Retinal pigment epithelial cell (primary cell): ENCODE measurements around the gene AKT1S1.

Source experiments
- DNase-seq: peaks from one replicate; pipeline ENCODE4 v3.0.0-alpha.2; 2010; ENCODE audit warnings: low read depth
- H3K4me3 ChIP-seq: 2 replicates; pipeline ENCODE4 v1.5.1; 2011; ENCODE audit warnings: mild to moderate bottlenecking, low read length, control low read depth, moderate library complexity
- CTCF ChIP-seq: conservative IDR thresholded peaks from 2 replicates; pipeline ENCODE4 v1.5.1; 2011; ENCODE audit warnings: low read depth, low read length, control low read depth, inconsistent platforms

Gene AKT1S1

DNA sequence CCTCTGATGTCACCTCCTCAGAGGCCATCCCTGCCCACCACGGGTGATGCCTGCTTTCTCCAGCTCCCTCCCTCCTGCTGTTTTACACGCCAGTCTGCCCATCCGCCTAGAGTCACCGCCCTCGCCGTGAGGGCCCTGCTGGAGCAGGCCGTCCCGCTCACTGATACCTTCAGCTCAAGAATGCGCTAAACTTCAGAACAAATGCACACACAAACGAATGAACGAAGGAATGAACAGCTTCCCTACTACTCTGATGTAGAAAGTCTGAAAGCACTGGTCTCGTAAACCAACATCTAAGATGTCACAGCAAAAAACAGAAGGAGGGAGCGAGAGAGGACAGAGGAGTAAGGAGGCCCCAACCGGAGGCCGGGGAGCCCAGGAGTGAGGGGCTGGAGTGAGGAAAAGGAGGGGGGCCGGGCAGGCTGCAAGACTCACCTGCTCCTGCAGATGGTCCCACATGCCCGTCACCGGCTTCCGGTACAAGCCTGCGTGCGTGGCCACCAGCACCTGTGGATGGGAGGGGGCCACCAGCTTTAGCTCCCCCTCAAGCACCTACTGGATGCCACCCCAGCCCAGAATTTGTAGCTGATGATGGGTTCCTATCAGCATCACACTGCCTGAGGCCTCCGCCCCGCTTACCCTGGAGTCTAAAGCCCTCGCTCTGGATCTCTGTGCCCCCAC is 13.8 kb downstream of the AKT1S1 start:
- no peak for TF ChIP-seq CTCF
- H3K4me3 ChIP-seq: no peak overlapping the region

DNA sequence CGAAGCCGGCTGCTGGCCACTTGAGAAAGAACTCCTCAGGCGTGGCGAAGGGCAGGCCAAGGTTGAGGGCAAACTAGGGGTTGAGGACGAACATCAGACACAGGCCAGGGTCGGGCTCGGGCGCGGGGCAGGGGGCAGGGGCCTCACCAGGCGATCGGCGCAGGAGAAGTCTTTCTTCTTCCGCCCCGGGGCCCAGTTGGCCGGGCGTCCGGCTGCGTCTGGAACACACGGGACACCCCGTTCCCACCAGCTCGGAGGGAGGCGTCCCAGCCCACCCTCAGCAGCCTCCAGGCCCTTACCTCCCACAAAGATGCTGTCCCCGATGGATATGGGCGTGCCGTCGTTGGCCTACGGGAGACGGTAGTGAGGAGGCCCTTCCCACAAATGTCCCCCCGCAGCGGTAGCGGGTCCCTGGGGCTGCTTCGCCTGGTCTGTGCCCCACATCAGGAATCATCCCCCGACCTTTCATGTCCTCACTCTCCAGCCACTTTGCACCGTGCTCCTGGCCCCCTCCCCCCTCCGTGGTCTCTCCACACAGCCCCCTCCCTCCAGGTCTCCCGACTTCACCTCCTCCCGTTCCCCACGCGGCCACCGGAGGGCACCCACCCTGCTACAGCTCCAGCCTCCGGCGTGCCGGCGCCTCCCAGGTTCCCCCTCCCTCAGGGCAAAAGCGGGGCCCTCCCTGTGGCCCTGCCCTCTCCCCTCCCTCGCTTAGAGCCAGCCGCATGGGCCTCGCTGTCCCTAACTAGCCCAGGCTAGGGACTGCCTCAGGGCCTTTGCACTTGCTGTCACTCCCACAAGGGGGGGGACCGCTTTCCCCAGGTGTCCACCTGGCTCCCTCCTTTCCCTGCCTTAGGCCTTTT is 14.5 kb downstream of the AKT1S1 start:
- peak; percentile 49 for TF ChIP-seq CTCF
- no peak overlapping the region for H3K4me3 ChIP-seq
- no peak for DNase-seq

More for the DNA sequence above, 13.8 kb downstream of the AKT1S1 start:
- no peak for DNase-seq

DNA sequence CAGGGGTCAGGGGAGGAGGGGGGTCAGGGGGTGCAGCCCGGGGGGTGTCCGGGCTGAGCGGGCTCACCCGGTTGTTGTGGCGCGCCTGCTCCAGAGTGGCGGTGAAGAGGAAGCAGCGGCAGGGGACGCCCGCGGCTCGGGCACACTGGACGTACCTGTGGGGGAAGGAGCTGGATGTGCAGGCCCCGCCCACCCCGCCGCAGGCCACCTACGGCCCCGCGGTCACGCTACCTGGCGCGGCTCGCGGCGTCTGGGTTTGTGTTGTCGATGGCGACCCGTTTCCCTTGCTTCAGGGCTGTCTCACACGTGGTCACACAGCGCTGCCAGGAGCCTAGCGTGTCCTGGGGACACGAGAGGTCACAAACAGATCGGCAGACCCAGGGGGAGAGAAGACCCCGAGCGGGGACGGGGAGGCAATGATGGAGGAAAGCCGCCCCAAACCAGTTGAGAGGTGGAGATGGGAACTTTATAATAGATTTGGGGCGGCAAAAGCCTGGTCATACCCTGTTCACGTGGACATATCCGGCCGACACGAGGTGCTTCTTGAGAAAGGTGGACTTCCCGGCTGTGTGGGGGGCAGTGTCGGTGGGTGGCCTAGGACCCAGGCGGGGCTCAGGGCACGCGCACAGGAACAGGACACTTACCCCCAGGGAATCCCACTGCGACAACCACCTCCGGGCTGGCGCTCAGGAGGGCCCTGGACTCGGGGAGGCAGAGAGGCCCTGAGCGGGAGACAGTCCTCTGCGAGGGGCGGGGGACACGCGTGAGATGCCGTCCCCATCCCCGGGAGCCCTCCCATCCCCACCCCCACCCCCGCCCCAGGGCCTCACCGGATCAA is 15.4 kb downstream of the AKT1S1 start:
- no peak for DNase-seq
- TF ChIP-seq CTCF: no peak
- H3K4me3 ChIP-seq: no peak overlapping the region

DNA sequence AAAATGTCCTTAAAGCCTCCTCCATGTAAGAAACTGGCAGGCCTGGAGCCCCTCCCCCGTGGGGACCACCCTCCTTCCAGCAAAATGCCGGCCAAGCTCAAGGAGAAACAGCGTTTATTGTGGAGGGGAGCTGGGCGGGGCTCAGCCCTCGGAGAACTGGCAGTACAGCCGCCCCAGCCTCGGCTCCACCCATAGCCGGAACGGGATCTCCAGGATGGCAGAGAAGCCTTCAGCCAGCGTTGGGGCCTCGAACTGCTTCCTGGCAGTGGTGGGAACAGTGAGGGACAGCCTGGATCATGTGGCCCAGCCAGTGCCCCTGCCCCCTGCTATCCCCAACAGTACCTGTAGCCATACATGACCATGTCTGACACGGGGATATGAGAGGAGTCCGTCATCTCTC is 16.0 kb downstream of the AKT1S1 start:
- H3K4me3 ChIP-seq: no peak overlapping the region
- DNase-seq: no peak
- TF ChIP-seq CTCF: no peak

GRCh38 chr19:49860336-49861102 is 16.6 kb downstream of the AKT1S1 start:
- H3K4me3 ChIP-seq: no peak overlapping the region
- DNase-seq: no peak
- no peak for TF ChIP-seq CTCF

DNA sequence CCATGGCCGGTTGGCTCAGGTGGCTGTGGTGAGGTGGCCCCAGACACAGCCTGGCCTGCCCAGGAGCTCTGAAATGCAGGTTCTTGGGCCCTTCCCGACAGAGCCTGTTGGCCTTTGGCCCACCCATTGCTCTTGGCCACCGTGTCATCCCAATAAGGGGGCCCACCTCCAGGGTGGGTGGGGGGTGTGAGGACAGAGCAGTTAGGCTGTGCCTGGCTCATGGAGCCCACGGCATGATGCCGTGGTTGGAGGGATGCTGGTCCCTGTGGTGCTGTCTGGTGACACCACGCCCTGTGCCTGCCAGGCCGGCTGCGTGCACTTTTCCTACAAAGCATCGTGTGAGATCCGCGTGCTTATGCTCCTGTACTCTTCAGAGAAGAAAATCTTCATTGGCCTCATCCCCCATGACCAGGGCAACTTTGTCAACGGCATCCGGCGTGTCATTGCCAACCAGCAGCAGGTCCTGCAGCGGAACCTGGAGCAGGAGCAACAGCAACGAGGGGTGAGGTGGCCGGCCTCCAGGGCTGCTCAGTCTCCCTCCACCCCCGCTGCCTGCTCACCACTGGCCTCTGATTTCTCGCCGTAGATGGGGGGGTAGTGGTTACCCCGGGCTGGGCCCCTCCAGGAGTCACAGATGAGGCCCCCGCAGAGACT is 17.3 kb downstream of the AKT1S1 start:
- no peak overlapping the region for H3K4me3 ChIP-seq
- no peak for DNase-seq
- TF ChIP-seq CTCF: no peak
